K562 (cell line): Measurements from ENCODE around the gene HOXB6. TPM values are rescaled to one million over a fixed set of nuclear protein-coding genes. Genes with fewer than 3 reads are reported as not detected.
A peak's percentile ranks its signal among the peaks of the same experiment; 100 is the strongest.

ENCODE experiments used
- ATAC-seq: fragments of 200-7000 bp; cut with Tn5 transposase; 3 replicates; pipeline ENCODE4 v1.9.1; 2020; ENCODE audit warnings: moderate library complexity
- BruUV-seq: library from RNA; stranded (reverse); fragments of 400-500 nt; replicated peaks from 2 replicates; lab custom pipeline; 2021; lab: Mats Ljungman, UMichigan
- CTCF ChIA-PET: fragments of 300-600 bp; formaldehyde crosslinking; extraction: SDS; loops from one replicate; lab custom pipeline; 2021; ENCODE audit warnings: low intra/inter-chr PET ratio; lab: Yijun Ruan, JAX
- POLR2A ChIA-PET: fragments of 300-600, 350-650 bp; sonication (Branson Sonifier 250); formaldehyde crosslinking; extraction: SDS; loops from one replicate; lab custom pipeline; 2021; ENCODE audit warnings: antibody characterized with exemption, inconsistent platforms; lab: Yijun Ruan, JAX
- DNase-seq, 4 experiments: peaks; one replicate each; pipeline versions ENCODE4 v3.0.0 to v3.0.0-alpha.2; 2011 to 2018; ENCODE audit warnings: low spot score in 3 of 4, mixed read lengths in 3 of 4; ENCODE audit errors: extremely low read depth in 1 of 4
- FAIRE-seq: peaks from 2 replicates; lab custom pipeline; 2011; peaks lifted over from hg19 to GRCh38; lab: Jason Lieb, UNC
- H2AFZ ChIP-seq: 2 replicates; pipeline ENCODE4 v1.6.0; 2011; ENCODE audit warnings: low read depth, low read length, control low read depth, inconsistent platforms
- H3K27ac ChIP-seq: fragments of 200-600 bp; 3 replicates; pipeline ENCODE4 v1.8.0; 2011; ENCODE audit warnings: low read depth, mild to moderate bottlenecking, control low read depth, inconsistent platforms, low read length, moderate library complexity, mixed read lengths; ENCODE audit errors: extremely low read depth
- H3K27me3 ChIP-seq, 2 experiments: fragments of 300-600 bp in 1 of 2; 2 replicates in 1 of 2; 3 replicates in 1 of 2; pipeline versions ENCODE4 v1.6.0 to v1.8.0; 2011; ENCODE audit warnings: inconsistent platforms in 2 of 2, low read length in 2 of 2, mild to moderate bottlenecking in 1 of 2, mixed read lengths in 1 of 2, moderate library complexity in 1 of 2; ENCODE audit not compliant: control insufficient read depth in 2 of 2, insufficient read depth in 2 of 2
- H3K36me3 ChIP-seq: fragments of 300-600 bp; 3 replicates; pipeline ENCODE4 v1.8.0; 2011; ENCODE audit warnings: mild to moderate bottlenecking, low read length, inconsistent platforms; ENCODE audit not compliant: control insufficient read depth, insufficient read depth
- H3K4me1 ChIP-seq, 2 experiments: fragments of 200-600 bp in 1 of 2; replicated peaks in 1 of 2; 2 replicates in 1 of 2; 3 replicates in 1 of 2; pipeline versions ENCODE4 v1.5.1 to v1.8.0; 2011; ENCODE audit warnings: inconsistent platforms in 2 of 2, low read length in 2 of 2, mild to moderate bottlenecking in 1 of 2, mixed read lengths in 1 of 2, moderate library complexity in 1 of 2; ENCODE audit not compliant: control insufficient read depth in 2 of 2, insufficient read depth in 2 of 2
- H3K4me2 ChIP-seq: 2 replicates; pipeline ENCODE4 v1.6.1; 2011; ENCODE audit warnings: low read length, control low read depth, inconsistent platforms, mixed read lengths; ENCODE audit not compliant: insufficient read depth
- H3K4me3 ChIP-seq: fragments of 200-600 bp; sonication (generic), shearing (Covaris generic); 2 replicates; pipeline ENCODE4 v1.5.1; 2016; ENCODE audit warnings: control low read depth, inconsistent platforms
- H3K79me2 ChIP-seq: fragments of 200-600 bp; 3 replicates; pipeline ENCODE4 v1.8.0; 2011; ENCODE audit warnings: low read length, inconsistent platforms; ENCODE audit not compliant: control insufficient read depth, insufficient read depth
- H3K9ac ChIP-seq, 2 experiments: 2 replicates each; pipeline versions ENCODE4 v1.6.0 to v1.6.1; 2011; ENCODE audit warnings: low read depth in 2 of 2, low read length in 2 of 2, control low read depth in 1 of 2, inconsistent platforms in 1 of 2, mild to moderate bottlenecking in 1 of 2, mixed read lengths in 1 of 2; ENCODE audit not compliant: insufficient read depth in 1 of 2
- H3K9me1 ChIP-seq: one replicate; pipeline ENCODE4 v1.6.0; 2011; ENCODE audit warnings: inconsistent platforms, mild to moderate bottlenecking, low read length, moderate library complexity; ENCODE audit not compliant: control insufficient read depth, insufficient read depth
- H3K9me3 ChIP-seq: replicated peaks from 2 replicates; pipeline ENCODE4 v1.5.1; 2011; ENCODE audit warnings: low read depth, low read length, inconsistent platforms; ENCODE audit not compliant: control insufficient read depth, insufficient read depth
- H4K20me1 ChIP-seq: replicated peaks from 2 replicates; pipeline ENCODE4 v1.6.1; 2011; ENCODE audit warnings: low read length, inconsistent platforms, mixed read lengths; ENCODE audit not compliant: control insufficient read depth, insufficient read depth
- ARID1B ChIP-seq: fragments of 450-650 bp; IDR thresholded peaks from 2 replicates; pipeline ENCODE4 v1.6.1; 2016; ENCODE audit warnings: antibody characterized with exemption, mild to moderate bottlenecking, inconsistent platforms
- CBFA2T2 ChIP-seq: fragments of 450-650 bp; conservative IDR thresholded peaks from 2 replicates; pipeline ENCODE4 v1.6.1; 2017; ENCODE audit warnings: mild to moderate bottlenecking
- CHD4 ChIP-seq: fragments of 200-600 bp; sonication (generic); IDR thresholded peaks from 3 replicates; pipeline ENCODE4 v1.6.1; 2012; ENCODE audit warnings: low read depth, mild to moderate bottlenecking, mixed read lengths, low read length, inconsistent platforms; ENCODE audit not compliant: insufficient read depth, insufficient replicate concordance, poor library complexity, severe bottlenecking
- DPF2 ChIP-seq: fragments of 450-650 bp; IDR thresholded peaks from 2 replicates; pipeline ENCODE4 v1.6.1; 2016
- FOXK2 ChIP-seq, 2 experiments: fragments of 450-650 bp; IDR thresholded peaks in 1 of 2; conservative IDR thresholded peaks in 1 of 2; 2 replicates each; pipeline ENCODE4 v1.6.1; 2016; ENCODE audit warnings: low read depth in 2 of 2, mild to moderate bottlenecking in 1 of 2
- NFIC ChIP-seq: fragments of 450-650 bp; IDR thresholded peaks from 2 replicates; pipeline ENCODE4 v1.6.1; 2017; ENCODE audit warnings: mild to moderate bottlenecking, inconsistent platforms
- NR3C1 ChIP-seq: sonication (generic); formaldehyde crosslinking; IDR thresholded peaks from 2 replicates; pipeline ENCODE4 v1.8.1; 2022; ENCODE audit warnings: missing genetic modification reagents
- PRMT5 ChIP-seq: sonication (generic); formaldehyde crosslinking; IDR thresholded peaks from 2 replicates; pipeline ENCODE4 v1.5.0; 2020; ENCODE audit warnings: missing genetic modification reagents
- SP1 ChIP-seq: sonication (generic); formaldehyde crosslinking; IDR thresholded peaks from 2 replicates; pipeline ENCODE4 v1.8.1; 2022; ENCODE audit warnings: mild to moderate bottlenecking, missing genetic modification reagents
- SRF ChIP-seq, 2 experiments: fragments of 250-450, 450-650 bp in 1 of 2; sonication (Bioruptor Pico) in 1 of 2; sonication (generic) in 1 of 2; formaldehyde crosslinking; IDR thresholded peaks; 2 replicates each; pipeline versions ENCODE4 v1.5.0 to v1.5.1; 2020 to 2022; ENCODE audit warnings: mild to moderate bottlenecking in 1 of 2, missing genetic modification reagents in 1 of 2
- WGBS: fragments of 100-300 bp; shearing (Covaris generic); methylation state at CpG from one replicate; pipeline ENCODE4 v1.1.6; 2016; ENCODE audit warnings: low coverage, mixed read lengths; ENCODE audit not compliant: insufficient coverage; ENCODE audit errors: missing lambda C conversion rate; 5-methylcytosine and 5-hydroxymethylcytosine counted together
- in situ Hi-C: fragments of 300-500 bp; cut with MboI; formaldehyde crosslinking; loops from 4 replicates; pipeline ENCODE4 v1.15.0; 2018; ENCODE audit warnings: inconsistent platforms, mixed read lengths
- intact Hi-C: fragments of 100-400 bp; cut with micrococcal nuclease; formaldehyde crosslinking; loops from 2 replicates; pipeline ENCODE4 v1.14.2; 2022
- polyA plus RNA-seq, 8 experiments: library from polyadenylated mRNA; depleted of rRNA in 4 of 8; stranded (reverse) in 5 of 8; unstranded in 3 of 8; fragments of >200 nt; fragmentation: Nextera tagmentation in 2 of 8; fragmentation: Illumina TruSeq in 1 of 8; extraction: Ambion mirVana in 2 of 8; extraction: Trizol in 1 of 8; gene quantifications; 2 replicates each; pipeline versions ENCODE4 v1.2.1 to v1.2.3, GENCODE V29; 2011 to 2014; ENCODE audit warnings: inconsistent platforms in 1 of 8, missing spikeins in 1 of 8
- total RNA-seq, 7 experiments: library from RNA; depleted of rRNA in 6 of 7; stranded (reverse); fragments of >200 nt in 6 of 7; fragmentation: Illumina TruSeq in 2 of 7; extraction: Trizol in 2 of 7; gene quantifications; 2 replicates each; pipeline versions ENCODE4 v1.2.1 to v1.2.3, GENCODE V29; 2011 to 2021; ENCODE audit warnings: low replicate concordance in 1 of 7
- TF ChIP-seq, protein P1 (sequence below): fragments of 250-450 bp; sonication (Bioruptor Pico); IDR thresholded peaks from 2 replicates; pipeline ENCODE4 v1.5.0; 2021; ENCODE audit warnings: mild to moderate bottlenecking, borderline replicate concordance

The HOXB6 gene
- total and polyA plus RNA-seq, 9 of the 15 experiments (the other 6 are each of a cell fraction or from before 2014, with no cell fraction given), result 1.2 to 14.8 (median 4.9) TPM

DNA sequence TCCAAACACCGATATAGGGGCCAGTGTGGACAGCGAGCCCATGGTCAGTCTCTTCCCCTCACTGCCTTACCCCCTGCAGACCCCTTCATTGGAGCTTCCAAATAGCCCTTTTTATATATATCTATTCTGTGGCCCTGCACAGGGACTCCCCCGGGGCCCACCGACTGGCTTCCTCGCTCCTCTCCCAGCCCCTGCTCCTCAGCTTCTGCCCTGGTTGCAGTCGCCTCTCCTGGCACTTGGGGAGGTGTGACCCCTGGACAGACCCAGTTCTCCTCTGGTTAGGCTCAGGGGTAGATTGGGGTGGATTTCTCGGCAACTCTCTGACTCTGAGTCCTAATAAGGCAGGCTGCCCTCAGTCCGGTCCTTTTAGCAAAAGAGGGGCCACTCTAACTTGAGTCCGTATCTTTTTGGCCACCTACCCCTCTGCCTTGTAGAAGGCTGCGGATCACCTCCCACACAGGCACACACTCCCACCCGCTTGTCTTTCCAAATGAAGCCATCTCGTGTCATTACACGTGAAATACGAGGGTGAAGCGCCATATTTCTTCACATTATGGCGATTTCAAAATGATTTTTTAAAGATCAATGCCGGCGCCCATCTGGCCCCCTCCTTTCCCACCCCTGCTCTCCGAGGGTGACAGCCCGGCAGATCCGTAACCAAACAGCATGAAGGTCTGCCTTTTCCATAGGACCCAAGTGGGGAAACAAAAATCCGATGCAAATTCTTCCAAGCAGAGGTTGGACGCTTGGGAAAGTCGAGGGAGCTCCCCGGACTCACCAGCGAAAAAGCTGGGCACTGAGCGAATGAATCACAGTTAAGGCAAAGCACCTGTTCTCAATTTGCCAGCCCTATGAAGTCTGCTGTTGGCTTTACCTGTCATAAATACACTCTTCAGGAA, 23.1 kb upstream of the HOXB6 start:
- no peaks in the 10 kb centered on the region for H3K27me3 ChIP-seq
- TF ChIP-seq SRF (CRISPR knock-in tag; IDR thresholded peaks at IDR 0.05), result peak in 1 of 2 experiments; percentile 51; a peak in 1 of 4 replicates
- TF ChIP-seq SP1, result peak; percentile 5; the same call in 1 of the 2 replicates
- no peak for TF ChIP-seq NR3C1 (CRISPR knock-in tag)
- no peak for TF ChIP-seq PRMT5 (CRISPR knock-in tag)
- 0 out of 2 replicates have a peak, but pooled peaks have one; percentile 5 for TF ChIP-seq CBFA2T2
- TF ChIP-seq NFIC, result no peak
- TF ChIP-seq, protein P1, sequence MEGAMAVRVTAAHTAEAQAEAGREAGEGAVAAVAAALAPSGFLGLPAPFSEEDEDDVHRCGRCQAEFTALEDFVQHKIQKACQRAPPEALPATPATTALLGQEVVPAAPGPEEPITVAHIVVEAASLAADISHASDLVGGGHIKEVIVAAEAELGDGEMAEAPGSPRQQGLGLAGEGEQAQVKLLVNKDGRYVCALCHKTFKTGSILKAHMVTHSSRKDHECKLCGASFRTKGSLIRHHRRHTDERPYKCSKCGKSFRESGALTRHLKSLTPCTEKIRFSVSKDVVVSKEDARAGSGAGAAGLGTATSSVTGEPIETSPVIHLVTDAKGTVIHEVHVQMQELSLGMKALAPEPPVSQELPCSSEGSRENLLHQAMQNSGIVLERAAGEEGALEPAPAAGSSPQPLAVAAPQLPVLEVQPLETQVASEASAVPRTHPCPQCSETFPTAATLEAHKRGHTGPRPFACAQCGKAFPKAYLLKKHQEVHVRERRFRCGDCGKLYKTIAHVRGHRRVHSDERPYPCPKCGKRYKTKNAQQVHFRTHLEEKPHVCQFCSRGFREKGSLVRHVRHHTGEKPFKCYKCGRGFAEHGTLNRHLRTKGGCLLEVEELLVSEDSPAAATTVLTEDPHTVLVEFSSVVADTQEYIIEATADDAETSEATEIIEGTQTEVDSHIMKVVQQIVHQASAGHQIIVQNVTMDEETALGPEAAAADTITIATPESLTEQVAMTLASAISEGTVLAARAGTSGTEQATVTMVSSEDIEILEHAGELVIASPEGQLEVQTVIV (CRISPR knock-in tag), result 0 out of 2 replicates have a peak, but pooled peaks have one; percentile 43
- peak; percentile 9; the same call in 1 of the 2 replicates for TF ChIP-seq DPF2
- TF ChIP-seq ARID1B, result peak; percentile 32; the same call in 1 of the 2 replicates
- TF ChIP-seq FOXK2 (conservative IDR thresholded peaks at IDR 0.05 in 1 of 2, IDR thresholded peaks at IDR 0.05 in 1 of 2; ENCODE audit: low read depth in 2 of 2), result no peak
- TF ChIP-seq CHD4, result no peak

More for the DNA sequence above, 23.1 kb upstream of the HOXB6 start:
- DNase-seq, result peak in 2 of 4 experiments; percentile 54 to 63
- no peaks in the 10 kb centered on the region for H3K9me3 ChIP-seq
- peaks cover 19% of the 10 kb centered on the region for H4K20me1 ChIP-seq
- H3K36me3 ChIP-seq, result peaks cover 19% of the 10 kb centered on the region
- H2AFZ ChIP-seq, result peak overlapping the region; percentile 73
- peaks cover 39 to 67% of the 10 kb centered on the region in 2 experiments for H3K4me1 ChIP-seq
- 3% methylated on average over 25 of the region's 27 CpGs for WGBS
- FAIRE-seq, result no peak
- CTCF ChIA-PET, result no interaction called here
- peaks cover 84% of the 10 kb centered on the region for H3K79me2 ChIP-seq
- H3K9ac ChIP-seq, result peak overlapping the region; percentile 91 to 95
- peak overlapping the region; percentile 97 for H3K27ac ChIP-seq
- H3K4me2 ChIP-seq, result peak overlapping the region; percentile 99
- peak; percentile 1 for ATAC-seq
- BruUV-seq, result no TSS peak
- H3K4me3 ChIP-seq, result peak overlapping the region; percentile 97
- in situ Hi-C loops (loop anchor here (10.0 kb wide), 1 partner anchor 593 kb away; the partner anchor contains the start of gene COPZ2), intact Hi-C loops (loop anchor here (2.0 to 5.0 kb wide), 2 partner anchors 81 to 369 kb away; partner anchors contain the start of gene IGF2BP1)
- H3K9me1 ChIP-seq, result no peaks in the 10 kb centered on the region
- POLR2A ChIA-PET, result interaction anchor here (0.6 to 4.0 kb wide), 7 partner anchors 8 to 611 kb away, joined by 3 to 43 read pairs (median 3); no protein-coding TSS in a partner anchor
